Activated CD8-positive, alpha-beta memory T cell treated with anti-CD3 and anti-CD28 coated beads, Interleukin-2, amount 10 ng/mL, durations not matched to agents 7 days and 5 days (primary cell): ENCODE results near the gene BRD9. TPM values are rescaled to one million over a fixed set of nuclear protein-coding genes. Genes with fewer than 3 reads are reported as not detected.
"Not testable (repeated sequence)": the region's sequence is repeated elsewhere in the genome, so short reads cannot be mapped to it uniquely, and the experiment has no call there.

Experiments
- ATAC-seq: fragments of 150-1000 bp; cut with Tn5 transposase; one replicate; pipeline ENCODE4 v1.10.0; 2021; ENCODE audit warnings: moderate library complexity
- CTCF ChIA-PET: fragments of 350-600 bp; sonication (Branson Sonifier 250); formaldehyde crosslinking; loops from one replicate; lab custom pipeline; 2021; ENCODE audit warnings: antibody characterized with exemption; lab: Charles Lee
- DNase-seq: peaks from one replicate; pipeline ENCODE4 v3.0.0-alpha.2; 2020
- H3K27ac Mint-ChIP-seq: one replicate; pipeline ENCODE4 v1.8.0; 2021; ENCODE audit warnings: mild to moderate bottlenecking, mixed read lengths
- H3K27me3 Mint-ChIP-seq: one replicate; pipeline ENCODE4 v1.8.0; 2021; ENCODE audit warnings: mixed read lengths
- H3K36me3 Mint-ChIP-seq: one replicate; pipeline ENCODE4 v1.8.0; 2021; ENCODE audit warnings: mild to moderate bottlenecking, mixed read lengths
- H3K4me1 Mint-ChIP-seq: one replicate; pipeline ENCODE4 v1.8.0; 2021; ENCODE audit warnings: mixed read lengths
- H3K4me3 Mint-ChIP-seq: one replicate; pipeline ENCODE4 v1.8.0; 2021; ENCODE audit warnings: mild to moderate bottlenecking, moderate library complexity, mixed read lengths
- H3K9me3 Mint-ChIP-seq: one replicate; pipeline ENCODE4 v1.8.0; 2022; ENCODE audit warnings: low read depth, mixed read lengths
- total RNA-seq, 2 experiments: library from RNA; stranded (reverse); gene quantifications; one replicate each; pipeline ENCODE4 v1.2.3, GENCODE V29; 2021

BRD9 gene
- total RNA-seq, 2 experiments from 2014 or later = 58.6 to 64.7 TPM

DNA sequence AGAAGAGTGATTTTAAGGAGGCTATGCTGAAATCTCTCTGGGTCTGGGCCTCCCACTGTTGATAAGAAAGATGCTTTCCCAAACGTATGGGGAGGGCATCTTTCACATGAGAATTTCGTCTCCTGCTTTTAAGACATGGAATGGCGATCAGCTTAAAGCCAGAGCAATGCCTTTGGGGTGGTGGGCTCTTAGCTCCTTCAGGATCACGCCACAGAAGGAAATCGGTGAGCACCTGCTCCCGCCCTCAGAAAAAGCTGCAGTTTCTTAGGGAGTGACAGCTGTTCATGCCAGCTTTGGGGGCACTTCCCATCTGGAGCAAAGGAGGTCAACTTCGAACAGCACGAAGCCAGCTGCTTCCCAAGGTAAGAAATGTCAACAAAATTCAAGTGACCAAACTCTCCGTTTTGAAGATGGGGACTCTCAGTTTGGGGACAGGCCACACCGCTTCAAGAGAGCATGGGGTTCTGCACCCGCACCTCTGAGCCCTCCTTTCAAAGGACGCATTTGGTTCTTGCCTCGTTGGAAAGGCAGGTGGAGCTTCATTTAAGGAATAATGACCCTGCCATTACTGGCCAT is 39.1 kb upstream of the BRD9 start:
- H3K4me3 Mint-ChIP-seq = no peak overlapping the region
- no peaks in the 10 kb centered on the region for H3K36me3 Mint-ChIP-seq
- DNase-seq = peak; percentile 25
- H3K27ac Mint-ChIP-seq = no peak overlapping the region
- H3K9me3 Mint-ChIP-seq = no peaks in the 10 kb centered on the region
- peaks cover 21% of the 10 kb centered on the region for H3K4me1 Mint-ChIP-seq
- peaks cover 8% of the 10 kb centered on the region for H3K27me3 Mint-ChIP-seq
- no peak for ATAC-seq
- CTCF ChIA-PET = interaction anchor here (0.8 to 2.0 kb wide), 3 partner anchors 8 to 209 kb away, joined by 3 to 7 read pairs (median 5); no protein-coding TSS in a partner anchor

- Mint-ChIP-seq H3K36me3 (peaks cover 2% of the 10 kb centered on the region), H3K9me3 (no peaks in the 10 kb centered on the region), H3K4me3 (no peak overlapping the region), H3K27ac (no peak overlapping the region), H3K27me3 (peaks cover 16% of the 10 kb centered on the region), H3K4me1 (peaks cover 23% of the 10 kb centered on the region)
- CTCF ChIA-PET = interaction anchor here (1.4 to 2.0 kb wide), 2 partner anchors 8 to 210 kb away, joined by 5 to 7 read pairs; no protein-coding TSS in a partner anchor
- ATAC-seq (no peak), DNase-seq (no peak)
Measured at GRCh38 chr5:930866-931265, 38.3 kb upstream of the BRD9 start.

- H3K4me1 Mint-ChIP-seq = peaks cover 17% of the 10 kb centered on the region
- H3K9me3 Mint-ChIP-seq = no peaks in the 10 kb centered on the region
- no peak overlapping the region for H3K27ac Mint-ChIP-seq
- H3K27me3 Mint-ChIP-seq = peaks cover 28% of the 10 kb centered on the region
- H3K36me3 Mint-ChIP-seq = peaks cover 2% of the 10 kb centered on the region
- CTCF ChIA-PET = no interaction called here
- H3K4me3 Mint-ChIP-seq = no peak overlapping the region
- peak; percentile 39 for DNase-seq
- ATAC-seq = no peak
Measured at GRCh38 chr5:929596-929995, 37.0 kb upstream of the BRD9 start.

GRCh38 chr5:929182-929581 is 36.6 kb upstream of the BRD9 start:
- peak; percentile 4 for DNase-seq
- H3K27ac Mint-ChIP-seq, H3K4me3 Mint-ChIP-seq, H3K36me3 Mint-ChIP-seq, ATAC-seq, CTCF ChIA-PET, H3K9me3 Mint-ChIP-seq: not testable (repeated sequence)
- Mint-ChIP-seq H3K4me1 (peaks cover 17% of the 10 kb centered on the region), H3K27me3 (peaks cover 28% of the 10 kb centered on the region)

- ATAC-seq (no peak), DNase-seq (no peak)
- CTCF ChIA-PET = no interaction called here
- H3K4me1 Mint-ChIP-seq = peaks cover 15% of the 10 kb centered on the region
- H3K9me3 Mint-ChIP-seq = no peaks in the 10 kb centered on the region
- peaks cover 2% of the 10 kb centered on the region for H3K36me3 Mint-ChIP-seq
- H3K27ac Mint-ChIP-seq = no peak overlapping the region
- no peak overlapping the region for H3K4me3 Mint-ChIP-seq
- peaks cover 28% of the 10 kb centered on the region for H3K27me3 Mint-ChIP-seq
Measured at GRCh38 chr5:927172-928015, 34.8 kb upstream of the BRD9 start.

DNA sequence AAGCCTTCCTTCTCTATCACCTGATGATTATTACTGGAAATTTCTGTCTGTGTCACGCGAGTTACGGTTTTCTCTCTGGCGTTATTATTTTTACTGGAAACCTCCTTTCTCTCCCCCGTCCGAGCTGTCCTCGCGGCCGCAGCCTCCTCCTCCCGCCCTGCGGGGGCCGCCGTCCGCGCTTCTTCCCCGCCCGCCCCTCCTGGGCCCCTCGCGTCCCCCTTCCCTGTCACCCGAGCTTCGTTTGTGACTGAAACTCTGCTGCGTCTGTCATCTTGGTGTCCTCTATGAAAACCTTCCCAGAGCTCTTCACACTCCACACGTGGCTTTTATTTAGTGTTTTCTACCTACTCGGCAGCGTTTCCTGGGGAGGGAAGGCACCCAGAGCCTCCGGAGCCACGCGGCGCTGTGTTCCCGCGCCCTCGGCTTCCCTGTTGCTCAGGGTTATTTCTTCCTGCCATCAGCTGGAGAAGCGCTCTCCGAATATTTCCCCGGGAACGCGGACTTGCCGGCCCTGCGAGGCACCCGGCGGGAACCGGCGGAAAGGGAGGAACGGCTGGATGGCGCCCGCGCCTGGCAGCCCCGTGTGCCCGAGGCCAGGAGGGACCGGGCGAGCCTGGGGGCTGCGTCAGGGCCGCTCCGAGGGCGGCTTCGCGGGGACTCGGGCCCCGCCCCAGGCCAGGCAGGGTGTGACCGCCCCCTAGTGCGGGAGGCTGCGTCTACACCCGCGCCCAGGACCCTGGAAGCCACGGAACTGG is 34.0 kb upstream of the BRD9 start:
- Mint-ChIP-seq H3K4me3 (no peak overlapping the region), H3K27ac (no peak overlapping the region), H3K27me3 (peaks cover 28% of the 10 kb centered on the region), H3K9me3 (no peaks in the 10 kb centered on the region), H3K4me1 (peaks cover 12% of the 10 kb centered on the region), H3K36me3 (peaks cover 2% of the 10 kb centered on the region)
- CTCF ChIA-PET = interaction anchor here (0.8 to 1.6 kb wide), 2 partner anchors 9 to 241 kb away, joined by 3 read pairs; no protein-coding TSS in a partner anchor
- DNase-seq = peak; percentile 22
- ATAC-seq = peak; percentile 61

- CTCF ChIA-PET = interaction anchor here (0.7 to 5.7 kb wide), 17 partner anchors 9 to 722 kb away, joined by 3 to 41 read pairs (median 5); partner anchors contain the start of gene NKD2
- Mint-ChIP-seq H3K4me1 (peaks cover 12% of the 10 kb centered on the region), H3K4me3 (no peak overlapping the region), H3K9me3 (no peaks in the 10 kb centered on the region), H3K36me3 (peaks cover 3% of the 10 kb centered on the region), H3K27me3 (peaks cover 28% of the 10 kb centered on the region), H3K27ac (no peak overlapping the region)
- ATAC-seq (peak; percentile 94), DNase-seq (peak; percentile 80)
Measured at GRCh38 chr5:923281-923873, 30.8 kb upstream of the BRD9 start.

GRCh38 chr5:922436-923280 is 30.1 kb upstream of the BRD9 start:
- CTCF ChIA-PET = interaction anchor here (1.1 to 5.7 kb wide), 8 partner anchors 9 to 722 kb away, joined by 3 to 41 read pairs (median 6); partner anchors contain the start of gene NKD2
- peaks cover 5% of the 10 kb centered on the region for H3K36me3 Mint-ChIP-seq
- ATAC-seq = no peak
- no peaks in the 10 kb centered on the region for H3K9me3 Mint-ChIP-seq
- peaks cover 12% of the 10 kb centered on the region for H3K4me1 Mint-ChIP-seq
- H3K27ac Mint-ChIP-seq = no peak overlapping the region
- DNase-seq = no peak
- peaks cover 24% of the 10 kb centered on the region for H3K27me3 Mint-ChIP-seq
- no peak overlapping the region for H3K4me3 Mint-ChIP-seq

DNA sequence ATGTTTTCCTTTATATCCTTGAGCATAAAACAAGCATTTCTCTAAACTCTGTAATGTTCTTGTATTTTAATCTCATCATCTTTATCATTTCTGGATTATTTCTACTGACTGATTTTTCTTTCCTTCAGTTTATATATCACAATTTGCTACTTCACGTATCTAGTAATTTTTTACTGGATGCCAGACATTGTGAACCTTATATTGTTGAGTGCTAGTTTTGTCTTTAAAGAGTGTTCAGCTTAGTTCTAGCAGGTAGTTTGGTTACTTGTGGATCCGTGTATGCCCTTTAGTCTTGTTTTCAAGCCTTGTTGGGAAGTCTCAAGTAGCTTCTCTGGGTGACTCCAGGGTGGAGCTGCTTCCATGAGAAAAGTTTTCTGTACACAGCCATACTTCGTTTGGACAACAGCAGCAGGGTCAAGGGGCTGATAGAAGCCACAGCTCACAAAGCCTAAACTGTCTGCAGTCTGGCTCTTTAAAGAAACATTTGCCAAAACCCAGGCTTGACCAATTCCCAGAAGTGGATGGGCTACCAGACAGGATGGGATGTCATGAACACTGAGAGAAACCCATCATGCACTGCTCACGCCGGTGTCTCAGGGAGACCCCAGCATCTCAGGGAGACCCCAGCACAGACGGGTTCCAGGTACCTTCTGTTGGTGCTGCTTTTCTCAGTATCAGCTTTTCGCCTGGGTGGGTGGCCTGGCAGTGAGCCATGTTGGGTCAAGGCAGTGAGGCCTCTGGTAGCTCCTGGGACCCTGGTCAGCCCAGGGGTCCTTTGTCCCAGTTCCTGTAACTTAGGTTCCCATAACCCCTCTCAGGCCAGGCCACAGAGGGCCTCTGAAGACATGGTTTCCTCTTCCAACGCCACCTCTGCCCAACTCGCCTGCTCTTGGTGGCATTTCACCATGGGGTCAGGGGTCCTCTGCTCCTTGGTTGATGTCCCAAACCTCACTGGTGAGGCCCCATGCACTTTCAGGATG is 29.1 kb upstream of the BRD9 start:
- DNase-seq = no peak
- Mint-ChIP-seq H3K27ac (no peak overlapping the region), H3K4me1 (peaks cover 10% of the 10 kb centered on the region), H3K9me3 (no peaks in the 10 kb centered on the region), H3K4me3 (no peak overlapping the region), H3K36me3 (peaks cover 5% of the 10 kb centered on the region), H3K27me3 (peaks cover 21% of the 10 kb centered on the region)
- CTCF ChIA-PET = interaction anchor here (0.8 to 5.7 kb wide), 5 partner anchors 24 to 732 kb away, joined by 3 to 41 read pairs (median 5); no protein-coding TSS in a partner anchor
- ATAC-seq = no peak

DNA sequence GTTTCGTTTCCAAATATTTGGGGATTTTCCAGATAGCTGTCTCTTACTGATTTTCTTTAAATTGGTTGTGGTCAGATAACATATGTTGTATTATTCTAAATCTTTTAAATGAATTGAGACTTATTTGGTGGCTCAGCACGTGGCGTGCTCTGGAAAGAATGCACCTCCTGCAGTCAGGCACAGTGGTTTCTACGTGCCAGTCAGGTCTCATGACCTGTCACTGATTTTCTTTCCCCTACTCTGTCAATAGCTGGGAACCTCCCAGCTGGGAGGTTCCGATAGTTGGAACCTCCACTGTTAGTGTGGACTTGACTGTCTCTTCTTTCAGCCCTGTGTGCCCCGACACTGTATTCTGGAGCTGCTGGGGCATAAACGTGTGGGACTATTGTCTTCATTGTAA is 27.7 kb upstream of the BRD9 start:
- CTCF ChIA-PET = interaction anchor here (5.7 kb wide), 1 partner anchor 220 kb away, joined by 41 read pairs; no protein-coding TSS in a partner anchor
- Mint-ChIP-seq H3K4me1 (peaks cover 3% of the 10 kb centered on the region), H3K36me3 (peaks cover 6% of the 10 kb centered on the region), H3K27ac (no peak overlapping the region), H3K27me3 (peaks cover 7% of the 10 kb centered on the region), H3K4me3 (no peak overlapping the region), H3K9me3 (no peaks in the 10 kb centered on the region)
- ATAC-seq (no peak), DNase-seq (no peak)

GRCh38 chr5:919356-920000 is 26.9 kb upstream of the BRD9 start:
- Mint-ChIP-seq H3K27me3 (no peaks in the 10 kb centered on the region), H3K4me1 (peaks cover 3% of the 10 kb centered on the region), H3K9me3 (no peaks in the 10 kb centered on the region), H3K4me3 (no peak overlapping the region), H3K36me3 (peaks cover 9% of the 10 kb centered on the region), H3K27ac (no peak overlapping the region)
- CTCF ChIA-PET = interaction anchor here (0.8 to 5.7 kb wide), 2 partner anchors 221 to 227 kb away, joined by 6 to 41 read pairs; no protein-coding TSS in a partner anchor
- no peak for DNase-seq
- ATAC-seq = no peak
